RWPE2 (cell line): ENCODE results near the gene TOX3.

Experiments used
- ATAC-seq: fragments of 200-7000 bp; cut with Tn5 transposase; 3 replicates; pipeline ENCODE4 v1.9.1; 2021; ENCODE audit warnings: low read depth
- DNase-seq: peaks from one replicate; pipeline ENCODE4 v3.0.0-alpha.2; 2020; ENCODE audit warnings: low spot score
- H3K27ac ChIP-seq: fragments of 450-650 bp; 2 replicates; pipeline ENCODE4 v1.5.1; 2017; ENCODE audit warnings: mild to moderate bottlenecking; ENCODE audit not compliant: poor library complexity, severe bottlenecking
- H3K27me3 ChIP-seq: fragments of 250-450 bp; sonication (Bioruptor Pico); 2 replicates; pipeline ENCODE4 v1.5.1; 2021; ENCODE audit warnings: mild to moderate bottlenecking, moderate library complexity; ENCODE audit not compliant: insufficient read depth, poor library complexity, severe bottlenecking
- H3K36me3 ChIP-seq: fragments of 250-450 bp; sonication (Bioruptor Pico); 2 replicates; pipeline ENCODE4 v1.5.1; 2020; ENCODE audit warnings: low read depth, mild to moderate bottlenecking, moderate library complexity
- H3K4me1 ChIP-seq: fragments of 250-450 bp; sonication (Bioruptor Pico); 2 replicates; pipeline ENCODE4 v1.5.1; 2021; ENCODE audit warnings: mild to moderate bottlenecking, moderate library complexity; ENCODE audit not compliant: insufficient read depth, poor library complexity, severe bottlenecking
- H3K4me3 ChIP-seq: fragments of 250-450 bp; sonication (Bioruptor Pico); 2 replicates; pipeline ENCODE4 v1.5.1; 2021; ENCODE audit warnings: mild to moderate bottlenecking, moderate library complexity; ENCODE audit not compliant: severe bottlenecking
- H3K9me3 ChIP-seq: fragments of 250-450 bp; sonication (Bioruptor Pico); 2 replicates; pipeline ENCODE4 v1.5.1; 2021; ENCODE audit warnings: mild to moderate bottlenecking, moderate library complexity; ENCODE audit not compliant: severe bottlenecking
- CTCF ChIP-seq: fragments of 450-650 bp; IDR thresholded peaks from one replicate; pipeline ENCODE4 v1.5.1; 2017; ENCODE audit warnings: mild to moderate bottlenecking, moderate library complexity; ENCODE audit not compliant: poor library complexity, severe bottlenecking

Gene TOX3

DNA sequence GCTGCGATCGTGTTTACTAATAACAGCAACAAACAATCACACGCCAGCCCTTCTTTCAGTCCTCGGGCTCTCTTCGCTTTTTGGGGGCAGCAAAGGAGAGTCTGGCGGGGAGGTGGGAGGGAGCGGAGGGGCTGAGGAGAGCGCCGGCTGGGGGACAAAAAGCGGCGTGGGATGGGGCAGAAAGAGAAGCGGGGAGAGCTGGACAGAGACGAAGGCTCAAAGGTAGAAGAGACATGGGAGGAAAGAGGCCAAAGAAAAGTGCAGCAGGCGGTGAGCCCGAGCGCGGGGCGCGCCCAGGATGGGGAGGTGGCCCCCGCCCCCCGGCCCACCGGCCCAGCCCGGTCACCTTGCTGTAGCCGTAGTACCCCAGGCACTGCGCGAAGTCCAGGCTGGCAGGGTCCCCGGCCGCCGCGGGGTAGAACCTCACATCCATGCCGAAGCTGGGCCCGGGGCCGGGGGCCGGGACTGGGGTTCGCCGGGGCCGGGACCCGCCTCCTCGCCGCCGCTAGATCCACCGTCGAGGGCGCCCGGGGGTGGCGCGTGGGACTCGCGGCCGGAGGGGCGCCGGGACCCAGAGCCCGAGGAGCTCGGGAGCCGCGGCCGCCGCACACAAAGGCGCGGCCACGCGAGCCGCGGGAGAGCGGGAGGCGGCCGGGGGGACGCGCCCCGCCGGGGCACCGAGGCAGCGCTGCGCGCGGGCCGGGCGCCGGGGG is 496 bp downstream of the TOX3 start:
- no peak for TF ChIP-seq CTCF
- no peaks in the 10 kb centered on the region for H3K4me1 ChIP-seq
- H3K27me3 ChIP-seq: peaks cover 76% of the 10 kb centered on the region
- H3K9me3 ChIP-seq: no peaks in the 10 kb centered on the region
- DNase-seq: no peak
- H3K27ac ChIP-seq: no peak overlapping the region
- ATAC-seq: no peak; the same call in 1 of the 3 replicates
- H3K4me3 ChIP-seq: no peak overlapping the region
- no peaks in the 10 kb centered on the region for H3K36me3 ChIP-seq

DNA sequence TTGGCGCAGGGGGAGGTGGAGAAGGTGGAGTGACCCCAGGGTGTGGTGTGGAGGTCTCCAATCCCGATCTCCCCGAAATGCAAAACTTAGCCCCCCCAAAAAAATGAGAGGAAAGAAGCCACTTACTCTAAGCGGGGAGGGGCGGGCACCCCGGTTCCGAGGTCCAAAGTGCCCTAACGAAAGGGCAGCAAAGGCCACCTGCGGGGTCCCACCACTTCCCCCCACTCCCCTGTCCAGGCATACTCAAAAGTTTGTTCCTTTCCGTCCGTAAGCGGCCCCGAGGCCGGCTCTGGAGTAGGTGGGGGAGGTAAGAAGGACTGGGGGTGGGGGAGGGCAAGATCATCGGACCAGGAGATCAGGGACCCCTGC is 1.1 kb downstream of the TOX3 start:
- TF ChIP-seq CTCF: no peak
- Histone ChIP-seq H3K4me3 (no peak overlapping the region), H3K4me1 (no peaks in the 10 kb centered on the region), H3K36me3 (no peaks in the 10 kb centered on the region), H3K27ac (no peak overlapping the region), H3K27me3 (peaks cover 76% of the 10 kb centered on the region), H3K9me3 (no peaks in the 10 kb centered on the region)
- no peak for DNase-seq
- ATAC-seq: no peak

DNA sequence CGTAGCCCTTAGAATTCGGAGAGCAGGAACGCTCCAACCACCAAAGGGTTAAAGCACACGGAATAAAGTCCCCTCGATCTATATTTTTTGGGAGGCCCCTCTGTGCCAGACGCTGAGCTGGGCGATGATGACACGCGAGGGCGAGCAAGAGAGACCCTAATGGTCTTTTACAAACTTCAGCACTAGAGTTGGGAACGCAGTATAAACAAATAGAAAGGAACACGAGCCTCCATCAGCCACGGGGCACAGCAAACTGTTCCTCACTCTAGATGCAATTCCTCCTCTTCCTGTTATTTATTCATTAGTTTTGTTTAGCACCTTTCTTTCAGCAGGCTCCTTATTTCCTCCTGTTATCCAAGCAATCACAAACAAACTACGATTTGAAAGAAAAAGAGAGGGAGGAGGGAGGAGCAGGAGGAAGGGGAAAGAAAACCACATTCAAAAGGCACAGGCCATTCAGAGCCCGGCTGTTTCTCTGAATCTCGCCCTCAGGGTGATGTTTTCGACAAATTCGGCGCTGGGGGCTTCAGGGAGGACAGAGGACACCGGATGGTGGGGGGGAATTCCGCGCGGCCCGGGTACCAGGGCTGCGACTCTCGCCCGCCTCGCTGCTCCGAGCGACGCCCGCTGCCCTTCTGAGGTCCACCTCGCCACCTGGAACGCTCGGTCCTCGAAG is 1.6 kb downstream of the TOX3 start:
- no peak for ATAC-seq
- peaks cover 72% of the 10 kb centered on the region for H3K27me3 ChIP-seq
- H3K36me3 ChIP-seq: no peaks in the 10 kb centered on the region
- H3K4me3 ChIP-seq: no peak overlapping the region
- no peak for DNase-seq
- H3K27ac ChIP-seq: no peak overlapping the region
- H3K9me3 ChIP-seq: no peaks in the 10 kb centered on the region
- TF ChIP-seq CTCF: no peak
- H3K4me1 ChIP-seq: no peaks in the 10 kb centered on the region

GRCh38 chr16:52544703-52545102 is 2.2 kb downstream of the TOX3 start:
- no peak for ATAC-seq
- Histone ChIP-seq H3K4me1 (no peaks in the 10 kb centered on the region), H3K36me3 (no peaks in the 10 kb centered on the region), H3K27ac (no peak overlapping the region), H3K27me3 (peaks cover 66% of the 10 kb centered on the region), H3K4me3 (no peak overlapping the region), H3K9me3 (no peaks in the 10 kb centered on the region)
- DNase-seq: no peak
- no peak for TF ChIP-seq CTCF

GRCh38 chr16:52543654-52544053 is 3.3 kb downstream of the TOX3 start:
- no peak for TF ChIP-seq CTCF
- H3K27ac ChIP-seq: no peak overlapping the region
- H3K36me3 ChIP-seq: no peaks in the 10 kb centered on the region
- peaks cover 58% of the 10 kb centered on the region for H3K27me3 ChIP-seq
- DNase-seq (no peak), ATAC-seq (no peak)
- H3K9me3 ChIP-seq: no peaks in the 10 kb centered on the region
- H3K4me1 ChIP-seq: no peaks in the 10 kb centered on the region
- no peak overlapping the region for H3K4me3 ChIP-seq
